ENCODE measurements around the gene ZDHHC4.
"Not testable (repeated sequence)": the region's sequence is repeated elsewhere in the genome, so short reads cannot be mapped to it uniquely, and the experiment has no call there.

The ZDHHC4 gene

GRCh38 chr7:6563936-6564770 lies 13.1 kb upstream of the ZDHHC4 start:
- no peak for DNase-seq

GRCh38 chr7:6565655-6566054 lies 11.6 kb upstream of the ZDHHC4 start:
- no peak for DNase-seq

DNA sequence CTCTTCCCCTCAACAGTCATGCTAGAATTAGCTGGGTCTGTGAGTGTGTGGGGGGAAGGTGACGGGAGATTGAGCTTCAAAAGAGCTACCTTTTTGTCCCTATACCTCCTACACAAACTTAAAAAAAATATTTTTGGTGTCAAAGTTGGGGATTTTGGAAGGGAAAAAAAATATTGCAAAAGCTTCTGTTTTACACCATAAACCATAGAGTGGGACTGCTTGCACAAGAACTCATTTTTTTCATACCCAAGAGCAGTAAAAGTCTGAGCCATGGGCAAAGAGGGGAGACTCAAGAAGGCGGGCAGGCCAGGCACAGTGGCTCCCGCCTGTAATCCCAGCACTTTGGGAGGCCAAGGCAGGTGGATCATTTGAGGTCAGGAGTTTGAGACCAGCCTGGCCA lies 9.4 kb upstream of the ZDHHC4 start:
- DNase-seq: no peak

DNA sequence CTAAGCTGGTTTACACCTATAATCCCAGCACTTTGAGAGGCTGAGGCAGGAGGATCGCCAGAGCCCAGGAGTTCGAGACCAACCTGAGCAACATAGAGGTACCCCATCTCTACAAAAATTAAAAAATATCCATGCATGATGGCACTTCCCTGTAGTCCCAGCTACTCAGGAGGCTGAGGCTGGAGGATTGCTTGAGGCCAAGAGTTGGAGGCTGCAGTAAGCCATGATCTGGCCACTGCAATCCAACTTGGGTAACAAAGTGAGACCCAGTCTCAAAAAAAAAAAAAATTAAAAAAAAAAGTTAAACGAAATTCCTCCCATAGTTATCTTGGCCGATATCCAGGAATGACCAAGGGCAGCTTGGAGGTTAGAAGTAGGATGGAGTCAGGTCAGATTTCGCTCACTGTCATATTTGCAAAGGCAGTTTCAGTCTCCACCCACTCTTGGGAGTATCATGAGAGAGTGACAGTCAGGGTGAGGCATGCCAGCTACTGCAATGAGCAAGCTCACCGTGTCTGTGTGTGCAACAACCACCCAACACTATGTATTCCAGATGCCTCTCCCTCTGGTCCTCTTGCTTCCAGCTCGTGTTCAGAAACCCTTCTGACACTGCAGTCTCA lies 6.0 kb upstream of the ZDHHC4 start:
- DNase-seq: no peak

DNA sequence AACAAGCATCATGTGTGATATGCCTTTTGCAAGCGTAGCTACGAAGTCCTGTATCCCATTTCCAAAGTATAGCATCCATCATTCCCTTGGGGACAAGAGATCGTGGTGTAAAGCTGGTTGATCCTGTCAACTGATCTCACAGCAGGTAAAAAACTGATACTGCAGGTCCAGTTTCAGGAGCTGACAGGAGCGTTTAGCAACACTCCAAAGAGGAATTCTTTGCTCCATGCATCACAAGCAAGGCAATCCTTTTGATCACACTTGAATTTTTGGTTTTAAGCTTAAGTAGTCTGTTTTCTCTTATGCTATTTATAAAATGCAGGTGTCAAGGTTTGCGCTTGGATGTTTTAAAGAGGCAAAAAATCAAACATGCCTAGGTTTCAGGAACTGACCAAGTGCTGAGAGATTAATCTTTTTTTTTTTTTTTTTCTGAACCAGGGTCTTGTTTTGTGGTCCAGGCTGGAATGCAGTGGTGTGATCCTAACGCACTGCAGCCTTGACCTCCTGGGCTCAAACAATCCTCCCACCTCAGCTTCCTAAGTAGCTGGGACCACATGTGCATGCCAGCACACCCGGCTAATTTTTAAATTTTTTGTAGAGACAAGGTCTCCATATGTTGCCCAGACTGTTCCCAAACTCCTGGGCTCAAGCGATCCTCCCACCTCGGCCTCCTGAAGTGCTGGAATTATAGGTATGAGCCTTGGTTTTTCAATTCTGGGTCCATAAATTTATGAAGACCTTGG lies 1.8 kb upstream of the ZDHHC4 start:
- no peak for DNase-seq

DNA sequence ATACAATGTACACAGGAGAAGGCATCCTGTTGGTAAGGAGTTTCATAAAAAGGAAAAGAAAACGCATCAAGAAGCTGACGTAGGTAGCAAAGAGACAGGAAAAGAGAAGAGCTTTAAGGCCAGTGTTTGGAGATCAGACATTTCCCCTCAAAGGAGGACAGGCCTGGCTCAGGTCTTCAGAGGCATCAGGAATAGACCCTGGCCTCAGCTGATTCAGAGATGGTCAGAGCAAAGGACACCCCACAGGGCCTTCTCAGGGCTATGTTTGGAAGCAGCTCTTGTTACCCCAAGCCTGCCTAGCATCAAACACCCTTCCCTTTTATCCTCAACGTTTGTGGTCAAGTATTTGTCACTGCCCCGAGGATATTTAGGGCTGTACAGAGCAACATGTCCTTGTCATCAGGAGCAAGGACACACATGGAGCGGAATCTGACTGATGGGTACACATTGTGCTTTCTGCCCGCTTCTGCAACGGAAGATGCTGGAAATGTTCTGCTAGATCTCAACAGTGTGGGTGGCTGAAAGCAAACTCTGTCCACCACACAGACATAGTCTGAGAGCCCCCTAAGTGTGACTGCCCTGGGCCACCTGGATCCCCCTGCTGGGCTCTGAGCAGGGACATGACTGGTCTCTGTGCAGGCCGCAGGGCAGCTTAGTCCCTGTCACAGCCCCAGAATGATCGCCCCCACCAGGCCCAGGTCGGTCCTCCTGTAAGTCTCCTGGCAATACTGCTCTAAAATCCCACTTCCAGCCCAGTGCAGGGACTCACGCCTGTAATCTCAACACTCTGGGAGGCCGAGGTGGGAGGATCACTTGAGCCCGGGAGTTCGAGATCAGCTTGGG lies 1.0 kb upstream of the ZDHHC4 start:
- DNase-seq: no peak

DNA sequence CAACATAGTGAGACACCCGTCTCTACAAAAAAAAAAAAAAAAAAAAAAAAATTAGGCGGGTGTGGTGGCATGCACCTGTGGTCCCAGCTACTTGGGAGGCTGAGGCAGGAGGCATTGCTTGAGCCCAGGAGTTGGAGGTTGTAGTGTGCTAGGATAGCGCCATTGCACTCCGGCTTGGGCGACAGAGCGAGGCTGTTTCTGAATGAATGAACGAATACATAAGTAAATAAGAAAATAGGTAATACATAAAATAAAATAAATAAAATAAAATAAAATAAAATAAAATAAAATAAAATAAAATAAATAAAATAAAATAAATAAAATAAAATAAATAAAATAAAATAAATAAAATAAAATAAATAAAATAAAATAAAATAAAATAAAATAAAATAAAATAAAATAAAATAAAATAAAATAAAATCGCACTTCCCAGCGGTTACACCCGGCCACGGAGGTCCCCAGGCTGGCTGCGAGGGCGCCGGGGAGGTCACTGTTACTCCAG lies 336 bp upstream of the ZDHHC4 start:
- DNase-seq: peak in 1 of 2 experiments; percentile 10

DNA sequence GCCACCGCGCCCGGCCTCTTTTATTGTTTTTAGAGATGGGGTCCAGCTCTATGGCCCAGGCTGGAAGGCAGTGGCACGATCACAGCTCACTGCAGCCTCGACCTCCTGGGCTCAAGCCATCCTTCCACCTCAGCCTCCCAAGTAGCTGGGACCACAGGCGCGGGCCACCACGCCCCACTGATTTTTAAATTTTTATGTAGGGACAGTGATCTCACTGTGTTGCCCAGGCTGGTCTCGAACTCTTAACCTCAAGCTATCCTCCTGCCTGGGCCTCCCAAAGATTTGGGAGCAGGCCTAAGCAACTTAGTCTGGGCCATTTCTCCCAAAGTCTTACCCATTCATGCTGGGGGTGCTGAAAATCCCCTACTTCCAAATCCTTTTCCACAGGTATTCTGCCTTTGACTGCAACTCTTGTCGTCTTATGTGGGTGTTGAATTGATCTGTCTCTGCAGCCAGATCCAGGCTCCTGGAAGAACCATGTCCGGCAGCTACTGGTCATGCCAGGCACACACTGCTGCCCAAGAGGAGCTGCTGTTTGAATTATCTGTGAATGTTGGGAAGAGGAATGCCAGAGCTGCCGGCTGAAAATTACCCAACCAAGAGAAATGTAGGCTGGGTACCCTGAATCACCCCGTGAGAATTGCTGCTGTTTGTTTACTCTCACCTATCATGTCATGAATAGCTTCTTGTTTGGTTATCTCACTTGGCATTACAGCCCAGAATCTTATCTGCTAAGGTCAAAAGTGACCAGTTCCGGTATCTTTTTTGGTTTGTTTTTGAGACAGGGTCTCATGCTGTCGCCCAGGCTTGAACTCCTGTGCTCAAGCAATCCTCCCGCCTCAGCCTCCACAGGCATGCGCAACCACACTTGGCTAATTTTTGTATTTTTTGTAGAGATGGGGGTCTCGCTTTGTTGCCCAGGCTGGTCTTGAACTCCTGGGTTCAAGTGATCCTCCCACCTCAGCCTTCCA lies 1.1 kb downstream of the ZDHHC4 start:
- no peak for DNase-seq

GRCh38 chr7:6579446-6579845 lies 2.2 kb downstream of the ZDHHC4 start:
- no peak for DNase-seq

GRCh38 chr7:6585746-6586432 lies 8.6 kb downstream of the ZDHHC4 start:
- not testable (repeated sequence) for DNase-seq

GRCh38 chr7:6588566-6588965 lies 11.3 kb downstream of the ZDHHC4 start:
- DNase-seq: no peak

- DNase-seq: no peak
Measured at GRCh38 chr7:6589151-6589828, 12.0 kb downstream of the ZDHHC4 start.

DNA sequence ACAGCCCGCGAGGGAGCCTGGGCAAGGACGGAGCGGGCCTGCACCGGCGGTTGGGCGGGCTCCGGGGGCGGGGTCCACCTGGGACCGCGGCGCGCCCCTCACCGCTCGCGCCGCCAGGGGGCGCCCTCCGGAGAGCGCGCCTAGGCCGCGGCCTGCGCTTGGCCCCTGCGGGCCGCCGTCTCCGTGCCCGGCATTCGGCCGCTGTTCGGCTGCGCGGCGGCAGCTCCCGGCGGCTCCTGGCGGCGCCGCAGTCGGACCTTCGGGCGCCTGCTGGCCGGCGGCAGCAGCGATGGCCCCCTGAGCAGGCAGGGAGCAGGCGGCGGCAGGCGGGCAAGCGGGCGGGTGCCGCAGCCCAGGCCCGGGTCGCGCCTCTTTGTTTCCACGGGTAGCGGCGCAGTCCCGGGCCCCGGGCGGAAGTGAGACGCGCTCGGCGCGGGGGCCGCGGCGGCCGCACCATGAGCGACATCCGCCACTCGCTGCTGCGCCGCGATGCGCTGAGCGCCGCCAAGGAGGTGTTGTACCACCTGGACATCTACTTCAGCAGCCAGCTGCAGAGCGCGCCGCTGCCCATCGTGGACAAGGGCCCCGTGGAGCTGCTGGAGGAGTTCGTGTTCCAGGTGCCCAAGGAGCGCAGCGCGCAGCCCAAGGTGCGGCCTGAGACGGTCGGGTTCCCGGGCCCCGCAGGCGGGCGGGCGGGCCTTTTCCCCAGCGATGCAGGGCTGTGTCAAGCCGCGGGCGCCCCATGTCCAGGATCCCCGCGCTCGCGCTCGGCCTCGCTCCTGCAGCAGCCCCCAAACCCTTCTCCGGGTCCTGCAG lies 12.8 kb downstream of the ZDHHC4 start, which contains the start of gene INTS15:
Gene INTS15, plus strand, starts transcription at position 193 of the 816 bp plus-strand sequence. Its CDS starts 263 bp downstream, at position 456.
- peak; percentile 82 to 89 for DNase-seq

DNA sequence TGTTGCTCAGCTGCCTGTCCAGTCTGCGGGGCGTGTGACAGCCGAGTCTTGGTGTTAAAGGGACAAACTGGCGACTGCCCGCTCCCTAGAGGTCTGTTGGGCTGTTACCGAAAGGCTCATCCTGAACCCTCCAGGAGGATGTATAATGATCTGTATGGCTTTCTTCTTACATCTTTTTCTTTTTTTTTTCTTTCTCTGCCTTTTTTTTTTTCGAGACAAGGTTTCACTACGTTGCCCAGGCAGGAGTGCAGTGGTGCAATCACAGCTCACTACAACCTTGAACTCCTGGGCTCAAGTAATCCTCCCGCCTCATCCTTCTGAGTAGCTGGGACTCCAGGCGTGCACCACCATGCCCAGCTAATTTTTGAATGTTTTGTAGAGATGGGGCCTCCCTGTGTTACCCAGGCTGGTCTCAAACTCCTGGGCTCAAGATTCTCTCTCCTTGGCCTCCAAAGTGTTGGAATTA lies 13.4 kb downstream of the ZDHHC4 start:
- no peak for DNase-seq

GRCh38 chr7:6600093-6600492 lies 22.8 kb downstream of the ZDHHC4 start:
- no peak for DNase-seq

- DNase-seq: no peak
Measured at GRCh38 chr7:6604458-6604857, 27.2 kb downstream of the ZDHHC4 start.

DNA sequence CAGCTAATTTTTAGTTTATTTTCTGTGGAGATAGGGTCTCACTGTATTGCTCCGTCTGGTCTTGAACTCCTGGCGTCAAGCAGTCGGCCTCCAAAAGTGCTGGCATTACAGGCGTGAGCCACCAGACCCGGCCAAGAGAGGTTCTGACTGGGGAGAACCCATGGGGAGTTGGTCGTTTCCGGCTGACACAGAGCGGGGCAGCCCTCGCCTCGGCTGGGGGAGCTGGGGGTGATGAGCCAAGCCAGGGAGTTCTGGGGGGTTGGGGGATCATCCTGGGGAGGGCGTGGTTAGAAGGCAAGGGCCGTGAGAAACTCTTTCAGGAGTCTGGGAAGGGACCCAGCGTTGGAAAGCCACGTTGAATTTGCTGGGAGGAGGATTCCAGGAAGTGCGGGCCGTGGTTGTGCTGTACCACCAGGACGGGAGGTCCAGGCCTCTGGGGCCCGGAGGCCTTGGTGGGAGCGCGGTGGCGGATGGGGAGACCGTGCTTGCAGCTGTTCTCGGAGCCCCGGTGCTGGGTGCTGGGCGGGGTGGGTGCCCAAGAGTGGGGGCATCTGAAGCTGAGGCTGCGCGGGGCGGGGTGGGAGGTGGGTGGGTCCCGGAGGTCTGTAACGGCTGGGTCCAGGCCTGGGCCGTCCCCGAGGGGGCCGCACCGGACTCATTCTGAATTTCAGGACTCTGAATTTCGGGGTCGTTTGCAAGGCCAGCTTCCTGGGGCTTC lies 29.8 kb downstream of the ZDHHC4 start:
- no peak for DNase-seq

- DNase-seq: no peak
Measured at GRCh38 chr7:6607651-6608051, 30.4 kb downstream of the ZDHHC4 start.

Data from NCI-H2081 (cell line).